Mammary epithelial cell (primary cell): ENCODE data around the gene PLEKHF1.

Experiments
- CTCF ChIP-seq, 2 donors: IDR thresholded peaks in 1 of 2; conservative IDR thresholded peaks in 1 of 2; 2 replicates each; pipeline ENCODE4 v1.5.1; 2011 to 2012; ENCODE audit warnings: inconsistent platforms in 2 of 2, low read length in 2 of 2, mild to moderate bottlenecking in 2 of 2, control low read depth in 1 of 2, low read depth in 1 of 2; ENCODE audit not compliant: insufficient read depth in 1 of 2; ENCODE audit errors: extremely low read depth in 1 of 2
- EZH2 ChIP-seq: IDR thresholded peaks from 2 replicates; pipeline ENCODE4 v1.6.1; 2012; ENCODE audit warnings: low read length, inconsistent platforms, borderline replicate concordance

- TF ChIP-seq EZH2: no peak
- no peak for TF ChIP-seq CTCF (conservative IDR thresholded peaks at IDR 0.05 in 1 of 2, IDR thresholded peaks at IDR 0.05 in 1 of 2; ENCODE audit: extremely low read depth in 1 of 2, insufficient read depth in 1 of 2, low read depth in 1 of 2, low read length in 2 of 2)
Observed at GRCh38 chr19:29712744-29713516, 47.7 kb downstream of the PLEKHF1 start.
